ENCODE measurements around the gene TSC22D1.

DNA sequence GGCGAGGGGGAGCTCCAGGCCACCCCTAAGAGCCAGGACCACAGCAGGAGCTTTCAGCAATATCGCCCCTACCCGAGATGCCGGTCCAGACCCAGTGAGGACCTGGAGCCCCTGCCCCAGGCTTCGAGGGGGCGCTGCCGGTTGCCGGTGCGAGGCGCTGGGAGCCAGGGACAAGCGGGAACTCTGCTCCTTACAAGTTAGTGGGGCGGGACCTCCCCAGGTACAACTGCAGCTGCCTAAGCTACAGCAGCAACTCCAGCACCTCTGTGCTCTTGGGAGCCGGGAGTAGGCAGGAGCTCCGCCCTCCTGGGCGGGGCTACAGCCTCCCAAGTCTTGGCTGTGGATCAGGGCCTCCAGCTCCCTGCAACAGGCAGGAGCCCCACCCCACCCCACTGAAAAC, 15.2 kb upstream of the TSC22D1 start:
- TF ChIP-seq EZH2 (IDR thresholded peaks at IDR 0.05; ENCODE audit: low read length, unreplicated experiment) (no peak), EZH2phosphoT487 (IDR thresholded peaks at IDR 0.05; ENCODE audit: borderline replicate concordance, low read length) (no peak)
- TF ChIP-seq, protein P1, sequence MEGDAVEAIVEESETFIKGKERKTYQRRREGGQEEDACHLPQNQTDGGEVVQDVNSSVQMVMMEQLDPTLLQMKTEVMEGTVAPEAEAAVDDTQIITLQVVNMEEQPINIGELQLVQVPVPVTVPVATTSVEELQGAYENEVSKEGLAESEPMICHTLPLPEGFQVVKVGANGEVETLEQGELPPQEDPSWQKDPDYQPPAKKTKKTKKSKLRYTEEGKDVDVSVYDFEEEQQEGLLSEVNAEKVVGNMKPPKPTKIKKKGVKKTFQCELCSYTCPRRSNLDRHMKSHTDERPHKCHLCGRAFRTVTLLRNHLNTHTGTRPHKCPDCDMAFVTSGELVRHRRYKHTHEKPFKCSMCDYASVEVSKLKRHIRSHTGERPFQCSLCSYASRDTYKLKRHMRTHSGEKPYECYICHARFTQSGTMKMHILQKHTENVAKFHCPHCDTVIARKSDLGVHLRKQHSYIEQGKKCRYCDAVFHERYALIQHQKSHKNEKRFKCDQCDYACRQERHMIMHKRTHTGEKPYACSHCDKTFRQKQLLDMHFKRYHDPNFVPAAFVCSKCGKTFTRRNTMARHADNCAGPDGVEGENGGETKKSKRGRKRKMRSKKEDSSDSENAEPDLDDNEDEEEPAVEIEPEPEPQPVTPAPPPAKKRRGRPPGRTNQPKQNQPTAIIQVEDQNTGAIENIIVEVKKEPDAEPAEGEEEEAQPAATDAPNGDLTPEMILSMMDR (conservative IDR thresholded peaks at IDR 0.05; ENCODE audit: low read depth, low read length), result no peak
